C1 segment of cervical spinal cord (tissue), 14 donors: ENCODE measurements around the gene POU2AF3.
A peak's percentile ranks its signal among the peaks of the same experiment; 100 is the strongest.

Experiments used
- DNase-seq, 14 donors: peaks; one replicate each; lab custom pipeline; 2025; lab: John Stamatoyannopoulos, UW

Gene POU2AF3

DNA sequence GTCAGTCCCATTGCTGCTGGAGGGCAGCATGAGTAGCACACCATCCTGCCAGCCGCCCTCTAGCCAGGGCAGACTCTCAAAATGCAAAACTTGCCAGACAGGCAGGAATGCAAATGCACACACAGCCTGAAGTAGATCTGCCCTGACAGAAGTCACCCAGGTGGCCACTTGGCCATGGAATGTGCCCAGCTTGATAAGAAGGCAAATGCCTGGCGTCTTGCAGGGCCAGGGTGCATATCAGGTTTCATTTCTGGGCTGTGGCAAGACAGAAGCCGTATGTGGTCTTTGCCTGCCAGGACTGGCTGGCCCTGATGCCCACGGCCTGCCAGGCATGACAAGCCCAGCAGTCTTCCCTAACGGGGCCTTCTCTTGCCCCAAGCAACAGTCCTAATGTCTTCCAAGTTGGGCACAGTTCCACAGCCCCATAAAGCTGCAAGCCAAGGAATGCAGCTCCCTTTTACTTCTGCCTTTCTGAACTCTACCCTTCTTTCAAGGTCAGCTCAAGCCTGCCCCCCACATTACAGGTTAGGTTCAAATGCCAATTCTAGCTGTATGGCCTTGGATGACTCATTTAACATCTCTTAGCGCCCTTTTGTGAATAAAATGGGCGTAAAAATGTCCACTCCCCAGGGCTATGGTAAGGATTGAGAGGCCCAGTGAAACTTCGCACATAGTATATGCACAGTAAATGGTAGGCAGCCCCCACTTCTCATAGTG lies 29.7 kb downstream of the POU2AF3 start:
- peak in 8 of 14 donors; percentile 6 to 99 (median 48) for DNase-seq

DNA sequence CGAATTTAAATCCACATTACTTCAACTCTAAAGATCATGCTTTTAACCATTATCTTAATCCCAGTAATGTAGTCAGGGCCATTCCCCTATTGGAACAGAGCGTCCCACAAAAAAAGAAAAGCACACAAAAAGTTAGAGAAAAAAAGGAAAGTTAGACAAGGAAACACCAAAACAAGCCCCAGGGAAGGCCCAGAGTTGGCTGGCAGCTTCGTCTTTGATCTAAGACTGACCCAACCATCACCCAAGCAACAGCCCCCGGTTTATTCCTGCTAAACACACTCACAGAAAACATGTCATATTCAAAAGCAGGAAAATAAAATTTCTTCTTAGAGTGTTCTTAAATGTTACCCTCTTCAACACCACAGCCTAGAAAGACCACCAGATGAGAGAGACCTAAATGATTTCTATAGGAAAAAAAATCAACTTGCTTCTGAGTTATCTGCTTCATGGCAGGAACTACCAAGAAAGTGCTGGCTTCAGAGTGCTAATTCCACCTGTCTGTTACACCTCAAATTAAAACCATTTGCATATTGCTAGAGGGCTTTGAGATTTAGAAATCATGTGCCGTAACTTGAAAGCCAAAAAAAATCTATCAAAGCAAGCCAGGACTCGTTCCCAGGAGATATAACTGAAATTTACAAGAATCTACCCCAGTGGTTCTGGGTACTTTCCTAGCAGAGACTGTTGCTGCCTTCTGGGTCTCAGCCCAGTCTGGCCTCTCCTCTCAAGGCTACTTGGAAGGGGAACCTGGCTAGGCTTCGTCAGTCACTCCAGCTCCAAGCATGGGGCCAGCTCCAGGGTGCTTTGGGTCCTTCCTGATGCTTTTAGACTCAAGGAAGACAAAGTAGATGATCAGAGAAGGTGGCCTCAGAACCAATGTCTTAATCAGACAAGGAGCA lies 31.2 kb downstream of the POU2AF3 start:
- DNase-seq = peak in 7 of 14 donors; percentile 2 to 49 (median 37)

DNA sequence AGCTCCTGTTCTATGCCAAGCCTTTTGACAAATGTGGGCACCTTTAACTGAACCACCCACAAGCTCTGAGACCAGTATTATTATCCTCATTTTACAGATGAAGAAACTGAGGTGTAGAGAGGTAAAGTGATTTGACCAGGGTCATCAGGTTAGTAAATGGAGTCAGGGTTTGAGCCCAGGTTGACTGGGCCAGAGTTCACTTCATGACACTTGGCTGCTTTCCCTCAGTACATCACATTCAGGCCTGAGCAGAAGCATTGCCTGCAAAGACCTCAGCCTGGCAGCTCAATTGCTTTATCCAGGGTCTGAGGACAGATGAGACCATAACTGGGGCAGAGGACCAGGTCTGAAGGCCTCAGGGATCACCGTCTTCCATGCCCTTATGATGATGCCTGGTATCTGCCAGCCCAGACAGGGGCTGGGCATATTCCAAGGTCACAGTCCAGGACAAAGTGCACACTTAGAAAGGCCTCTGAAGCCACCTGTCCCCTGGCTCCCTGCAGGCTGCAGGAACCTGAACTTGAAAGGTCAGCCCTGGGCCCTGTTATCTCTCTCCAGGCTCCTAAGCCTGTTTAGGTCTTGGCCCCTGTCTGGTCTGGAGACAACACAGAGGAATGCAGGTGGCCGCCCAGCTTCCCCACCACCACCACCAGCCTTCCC lies 32.0 kb downstream of the POU2AF3 start:
- no peak for DNase-seq

DNA sequence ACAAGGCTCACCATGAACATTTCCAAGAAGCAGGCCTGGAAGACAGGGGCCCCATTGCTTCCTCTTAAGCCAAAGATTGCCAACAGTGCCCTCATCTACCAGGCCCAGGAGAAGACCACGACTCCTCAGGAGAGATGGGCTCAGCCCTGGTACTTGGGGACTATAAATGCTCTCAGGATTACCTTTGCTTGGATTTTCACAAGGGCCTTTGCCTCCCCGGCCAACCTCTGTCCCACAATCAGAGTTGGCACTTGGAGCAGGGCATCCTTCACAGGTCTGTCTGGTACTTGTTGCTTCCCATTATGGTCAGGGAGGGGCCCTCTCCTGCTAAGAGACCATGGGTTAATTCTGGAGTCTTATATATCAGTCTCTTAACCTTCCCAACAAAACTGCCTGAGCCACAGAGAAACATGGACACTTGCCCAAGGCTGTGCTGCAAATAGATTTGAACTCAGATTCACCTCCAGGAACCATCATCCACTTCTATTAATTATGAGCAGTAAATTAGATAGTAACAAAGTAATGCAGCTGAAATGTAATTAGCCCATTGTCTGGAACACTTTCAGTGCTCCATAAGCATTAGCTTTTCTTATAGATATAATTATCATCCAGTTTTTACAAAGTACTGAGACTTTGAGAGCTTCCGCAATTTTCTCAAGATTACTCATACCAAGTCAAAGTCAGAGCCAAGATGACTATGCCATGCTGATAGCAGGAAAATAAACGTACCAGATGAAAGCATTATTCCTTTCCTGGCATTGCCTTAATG lies 33.5 kb downstream of the POU2AF3 start:
- no peak for DNase-seq

DNA sequence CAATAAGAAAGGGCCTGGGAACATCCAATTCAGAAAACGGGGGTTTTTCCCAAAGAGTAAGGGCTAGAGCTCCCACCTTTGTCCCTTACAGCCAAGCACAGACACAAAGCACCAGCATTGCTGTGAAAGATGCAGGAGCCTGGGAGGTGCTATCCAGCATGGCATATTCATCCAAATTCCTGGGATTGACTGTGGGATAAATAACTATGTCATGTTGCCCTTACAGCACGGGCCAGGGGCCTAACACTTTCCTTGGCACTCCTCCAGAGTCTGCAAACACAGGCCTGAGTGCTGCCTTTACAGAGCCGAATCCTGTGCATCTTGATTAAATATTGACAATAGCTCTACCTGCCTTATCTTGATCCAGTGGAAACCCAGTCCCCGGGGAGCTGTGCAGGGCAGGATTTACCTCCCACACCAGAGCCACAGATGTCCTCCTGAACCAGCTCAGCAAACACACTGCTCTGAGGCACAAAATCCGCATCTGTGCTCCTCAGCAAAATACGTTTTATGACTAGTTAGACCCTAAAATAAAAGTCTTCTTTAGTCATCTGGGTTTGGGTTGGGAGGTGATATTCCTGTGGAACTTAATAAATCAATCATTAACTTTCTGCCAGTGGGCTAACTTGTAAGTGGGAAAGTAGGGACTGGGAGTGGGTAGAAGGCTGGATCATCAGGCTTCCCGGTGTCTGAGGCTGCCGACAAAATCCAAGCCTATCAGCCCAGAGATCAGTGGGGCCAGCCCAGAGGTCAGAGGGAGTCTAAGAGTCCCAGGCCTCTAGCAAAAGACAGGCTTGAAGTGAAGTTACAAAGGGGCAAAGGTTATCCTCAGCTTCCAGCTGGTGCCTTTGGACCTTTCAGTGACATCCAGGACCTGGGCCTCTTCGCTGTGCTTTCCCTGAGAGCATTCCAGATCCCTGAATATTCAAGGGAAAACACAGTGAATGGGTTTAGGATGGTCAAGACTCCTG lies 36.5 kb downstream of the POU2AF3 start:
- DNase-seq = no peak

DNA sequence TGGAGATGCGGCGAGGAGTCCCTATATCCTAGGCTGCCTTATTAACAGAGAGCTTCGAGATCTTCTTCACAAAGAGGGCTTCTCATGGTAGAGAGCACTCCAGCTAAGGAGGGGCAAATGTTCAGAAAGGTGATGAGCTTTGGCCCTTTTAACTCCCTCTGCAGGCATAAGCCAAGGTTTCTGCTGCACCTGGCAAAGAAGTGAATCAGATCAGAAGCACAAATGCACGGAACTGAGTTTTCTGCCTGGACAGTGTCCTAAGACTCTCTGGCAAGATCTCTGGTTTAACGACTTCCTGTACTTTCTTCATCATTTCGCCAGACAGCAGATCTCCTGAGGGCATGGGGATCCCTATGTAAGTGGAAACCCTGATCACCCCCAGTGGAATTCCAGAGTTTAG lies 37.2 kb downstream of the POU2AF3 start:
- no peak for DNase-seq

DNA sequence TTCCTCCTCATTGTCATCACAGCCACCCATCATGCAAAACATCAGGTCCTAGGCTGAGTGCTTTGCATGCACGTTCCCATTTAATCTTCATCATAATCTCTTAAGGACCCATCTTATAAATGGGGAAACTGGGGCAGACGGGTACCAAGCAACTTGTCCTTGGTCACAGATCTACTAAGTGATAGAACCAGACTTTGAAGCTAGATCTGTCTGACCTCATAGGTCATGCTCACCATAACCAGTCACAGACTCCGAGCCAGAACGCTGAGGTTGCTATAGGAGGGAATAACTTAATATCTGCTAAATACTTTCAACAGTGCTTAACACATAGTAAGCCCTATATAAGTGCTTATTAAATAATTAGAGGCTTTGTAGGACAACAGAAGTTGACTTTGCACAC lies 37.7 kb downstream of the POU2AF3 start:
- no peak for DNase-seq

DNA sequence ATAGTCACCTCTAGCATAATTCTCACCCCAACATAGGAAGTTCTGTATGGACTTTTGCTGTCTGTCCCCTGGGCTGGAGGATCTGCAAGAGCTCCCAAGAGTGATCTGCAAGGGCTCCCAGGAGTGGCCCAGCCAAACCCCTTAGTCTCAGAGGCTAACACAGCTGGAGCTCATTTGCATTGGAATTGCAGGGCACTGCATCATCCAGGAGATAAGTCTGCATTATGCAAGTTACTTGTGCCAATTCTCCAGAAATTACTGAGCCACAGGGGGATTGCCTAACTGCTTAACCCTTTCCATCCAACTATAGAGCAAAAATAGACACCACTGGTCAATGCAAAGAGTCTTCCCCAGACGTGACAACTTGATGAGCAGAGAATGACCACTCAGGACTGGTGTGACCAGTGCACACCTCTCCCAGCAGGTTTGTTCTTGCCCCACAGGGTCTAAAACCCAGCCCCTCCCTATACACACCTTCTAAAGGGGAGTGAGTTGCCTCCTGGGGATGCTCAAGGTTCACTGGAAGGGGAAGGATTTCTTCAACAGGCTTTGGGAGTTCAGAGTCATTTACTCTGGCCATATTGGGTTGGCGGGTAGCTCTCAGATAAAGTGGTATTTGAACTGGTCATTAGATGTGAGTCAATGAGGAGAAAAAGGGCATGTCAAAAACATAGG lies 38.4 kb downstream of the POU2AF3 start:
- no peak for DNase-seq

DNA sequence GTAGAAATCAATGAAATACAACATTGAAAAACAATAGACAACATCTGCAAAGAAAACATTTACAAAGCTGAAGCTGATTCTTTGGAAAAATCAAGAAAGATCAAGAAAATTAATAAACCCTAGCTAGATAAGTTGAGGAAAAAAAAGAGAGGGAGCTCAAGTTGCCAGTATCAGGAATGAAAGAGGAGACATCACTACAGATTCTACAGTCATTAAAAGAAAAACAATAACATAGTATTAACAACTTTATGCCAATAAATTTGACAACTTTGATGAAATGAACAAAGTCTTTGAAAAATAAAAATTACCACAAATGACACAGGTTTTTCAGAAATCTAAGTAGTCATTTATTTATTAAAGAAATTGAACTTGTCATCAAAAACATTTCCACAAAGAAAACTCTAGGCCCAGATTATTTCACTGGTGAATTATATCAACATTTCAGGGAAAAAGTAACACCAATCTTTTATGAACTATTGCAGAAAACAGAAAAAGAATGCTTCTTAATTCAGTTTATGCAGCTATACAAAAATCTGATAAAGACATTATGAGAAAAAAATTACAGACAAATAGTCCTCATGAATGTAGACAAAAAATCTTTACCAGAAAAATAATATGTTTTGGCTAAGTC lies 41.5 kb downstream of the POU2AF3 start:
- no peak for DNase-seq

DNA sequence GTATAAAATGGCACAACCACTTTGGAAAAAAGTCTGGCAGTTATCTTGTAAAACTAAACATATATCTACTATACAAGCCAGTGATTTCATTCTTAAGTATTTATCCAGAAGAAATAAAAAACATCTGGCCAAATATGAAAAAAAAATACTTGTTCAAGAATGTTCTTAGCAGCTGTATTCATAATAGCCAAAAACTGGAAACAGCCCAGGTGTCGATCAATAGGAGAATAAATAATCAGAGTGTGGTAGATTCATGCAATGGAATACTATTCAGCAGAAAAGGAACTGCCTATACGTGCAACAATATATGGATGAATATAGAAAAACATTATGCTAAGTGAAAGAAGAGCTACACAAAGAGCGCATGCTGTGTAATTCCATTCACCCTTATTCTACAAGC lies 44.0 kb downstream of the POU2AF3 start:
- no peak for DNase-seq

DNA sequence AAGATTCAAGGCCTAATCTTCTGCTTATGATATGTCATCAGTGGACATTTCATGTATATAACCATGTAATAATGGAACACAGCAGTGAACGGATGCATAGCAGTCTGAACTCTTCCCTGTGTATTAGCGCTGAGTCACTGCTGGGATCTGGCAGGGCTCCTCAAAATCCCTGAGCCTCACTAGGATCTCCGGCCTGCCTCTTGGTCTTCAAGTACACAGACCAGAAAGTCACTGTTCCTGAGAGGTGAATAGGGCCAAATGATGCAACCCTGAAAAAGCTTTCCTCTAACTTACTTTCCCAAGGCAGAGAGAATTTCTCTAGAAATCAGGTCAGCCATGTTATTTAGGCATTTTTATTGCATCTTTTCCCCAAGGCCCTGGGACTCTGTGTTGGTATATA lies 45.7 kb downstream of the POU2AF3 start:
- DNase-seq = no peak

DNA sequence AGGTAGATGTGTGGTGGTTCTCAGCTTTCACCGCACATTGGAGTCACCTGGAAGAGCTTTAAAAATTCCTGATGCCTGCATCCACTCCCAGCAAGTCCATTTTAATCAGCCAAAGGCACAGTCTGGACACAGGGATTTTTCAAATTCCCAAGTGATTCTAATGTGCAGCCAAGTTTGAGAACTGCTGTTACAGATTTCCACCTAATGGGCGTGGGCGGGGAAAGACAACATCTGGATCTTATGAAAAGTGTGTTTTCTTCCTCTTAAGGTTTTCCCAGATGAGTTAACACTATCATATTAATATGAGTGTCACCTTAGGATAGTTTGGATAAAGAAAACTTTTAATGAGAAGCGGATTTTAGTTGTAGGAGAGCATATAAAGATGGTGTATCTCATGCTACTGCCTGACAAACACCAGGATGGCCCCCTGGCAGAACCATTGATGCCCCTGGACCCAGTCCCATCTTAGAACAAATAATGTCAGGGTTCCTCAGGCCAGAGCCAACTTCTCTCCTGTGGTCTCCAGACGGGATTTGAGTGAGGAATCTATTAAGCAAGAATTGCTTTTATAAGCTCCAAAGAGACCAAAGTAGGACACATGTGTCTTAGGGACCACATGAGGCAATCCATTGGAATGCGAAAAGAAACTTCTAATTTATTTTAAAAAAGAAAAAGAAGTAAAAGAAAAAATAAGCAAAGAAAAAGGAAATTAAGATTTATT lies 48.8 kb downstream of the POU2AF3 start:
- no peak for DNase-seq

DNA sequence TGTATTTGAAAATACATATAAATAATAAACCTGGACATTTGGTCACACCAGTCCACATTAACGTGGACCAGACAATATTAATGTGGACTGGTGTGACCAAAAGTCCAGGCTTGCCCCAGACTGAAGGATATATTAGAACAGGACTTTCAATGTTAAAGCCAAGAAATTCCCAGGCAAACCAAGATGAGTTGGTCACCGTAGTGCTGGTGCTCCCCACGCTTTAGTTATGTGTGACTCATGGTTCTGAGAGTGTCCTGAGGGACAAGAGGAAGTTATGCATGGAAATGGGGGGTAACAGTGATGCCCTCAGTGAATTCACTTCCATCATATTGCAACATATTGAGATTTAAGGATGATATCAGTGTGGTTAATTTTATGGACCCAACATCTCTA lies 49.4 kb downstream of the POU2AF3 start:
- no peak for DNase-seq

DNA sequence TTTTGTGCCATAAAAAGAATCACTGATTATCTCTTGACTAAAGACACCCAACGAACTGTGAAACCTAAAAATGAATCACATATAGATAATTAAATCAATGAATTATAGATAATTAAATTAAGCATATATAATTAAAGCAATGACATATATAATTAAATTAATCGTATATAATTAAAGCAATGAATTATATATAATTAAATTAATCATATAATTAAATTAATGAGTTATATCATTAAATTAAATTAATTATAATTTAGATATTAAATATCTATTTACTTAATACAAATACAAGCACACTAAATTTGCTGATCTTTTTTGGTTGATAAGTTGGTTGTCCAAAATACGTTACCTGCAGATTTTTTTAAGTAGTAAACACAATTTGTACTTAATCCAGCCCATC lies 49.8 kb downstream of the POU2AF3 start:
- DNase-seq = no peak

DNA sequence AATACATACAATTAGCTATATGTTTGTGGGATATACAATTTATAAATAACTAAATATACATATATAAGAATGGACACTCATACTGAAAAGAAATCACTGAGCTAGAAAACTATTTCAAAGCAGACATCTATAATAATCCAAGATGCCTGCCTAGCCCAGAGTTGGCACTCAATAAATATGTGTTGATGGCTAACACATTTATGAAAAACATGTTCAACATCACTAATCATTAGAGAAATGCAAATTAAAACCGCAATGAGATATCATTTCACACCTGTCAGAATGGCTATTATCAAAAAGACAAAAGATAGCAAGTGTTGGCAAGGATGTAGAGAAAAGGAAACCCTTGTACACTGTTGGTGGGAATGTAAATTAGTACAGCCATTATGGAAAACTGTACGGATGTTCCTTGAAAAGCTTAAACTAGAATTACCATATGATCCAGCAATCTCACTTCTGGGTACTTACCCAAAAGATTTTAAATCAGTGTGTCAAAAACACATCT lies 50.9 kb downstream of the POU2AF3 start:
- DNase-seq = no peak

DNA sequence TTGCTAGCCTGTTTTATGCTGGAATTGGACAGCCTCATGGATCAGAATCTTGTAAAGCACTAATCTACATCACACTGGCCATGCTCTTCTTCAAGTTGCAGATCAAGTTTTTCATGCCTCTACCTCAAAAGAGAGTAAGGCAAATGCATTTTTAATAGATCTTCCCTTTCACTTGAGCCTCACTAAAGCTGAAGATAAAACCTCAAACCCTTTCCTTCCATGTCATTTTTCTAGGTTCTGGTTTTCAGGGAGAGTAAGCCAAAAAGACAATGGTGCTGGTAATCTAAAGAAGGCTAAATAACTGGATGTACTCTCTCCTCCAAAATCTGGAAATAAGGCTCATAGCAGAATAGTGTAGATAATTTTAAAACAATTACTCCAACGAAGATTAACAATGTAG lies 52.5 kb downstream of the POU2AF3 start:
- no peak for DNase-seq

DNA sequence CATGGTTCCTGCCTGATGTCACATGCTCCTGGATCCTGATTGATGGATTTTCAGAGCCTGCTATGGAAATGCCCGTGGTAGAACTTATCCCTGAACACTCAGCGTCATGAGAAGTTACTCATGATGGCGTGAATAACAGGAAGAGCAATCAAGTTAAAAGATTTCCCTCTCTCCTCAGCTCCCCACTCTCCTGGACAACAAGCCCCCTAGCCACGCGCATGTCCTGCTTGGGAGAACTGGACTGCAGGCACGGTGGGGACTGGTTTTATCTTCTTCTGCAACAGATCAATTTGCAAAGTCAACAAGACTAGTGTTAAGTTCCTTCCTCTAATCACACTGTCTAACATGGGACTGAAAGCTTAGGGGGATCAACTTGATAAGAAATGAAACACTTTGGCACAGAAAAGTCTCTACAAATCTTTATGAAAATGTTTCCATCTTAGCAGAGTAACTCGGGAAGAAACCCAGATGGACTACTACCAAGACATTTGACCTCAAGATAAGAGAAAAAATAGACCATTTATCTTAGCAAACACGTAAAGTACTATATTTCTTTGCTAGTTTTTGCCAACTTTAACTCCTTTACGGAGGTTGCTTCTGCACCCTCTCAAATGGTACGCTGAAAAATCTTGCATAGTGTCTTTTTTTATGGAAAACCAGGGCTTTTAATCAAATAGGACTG lies 53.2 kb downstream of the POU2AF3 start:
- no peak for DNase-seq

DNA sequence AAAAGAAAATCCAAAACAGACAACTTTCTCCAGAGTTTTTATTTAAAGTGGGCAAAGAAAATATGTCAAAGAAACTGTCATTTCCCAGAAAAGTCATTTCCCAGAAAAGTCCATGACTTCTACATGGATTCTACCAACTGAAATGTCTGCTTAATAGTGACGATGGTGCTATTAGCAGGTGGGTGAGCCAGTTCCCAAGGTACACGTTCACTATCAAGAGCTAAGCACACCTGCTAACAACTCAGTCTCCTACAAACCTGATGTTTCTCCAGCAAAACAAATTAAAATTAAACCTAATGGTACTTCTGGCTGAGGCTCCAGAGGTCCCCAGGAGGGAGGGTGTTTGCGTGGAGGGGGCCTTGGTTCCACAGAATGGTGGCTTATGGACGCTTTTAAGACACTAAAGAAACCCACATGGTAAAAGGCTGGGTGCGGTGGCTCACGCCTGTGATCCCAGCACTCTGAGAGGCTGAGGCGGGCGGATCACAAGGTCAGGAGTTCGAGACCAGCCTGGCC lies 53.9 kb downstream of the POU2AF3 start:
- no peak for DNase-seq
